ENCODE measurements around the gene R3HDML.
"Not testable (repeated sequence)": the region's sequence is repeated elsewhere in the genome, so short reads cannot be mapped to it uniquely, and the experiment has no call there.

The R3HDML gene

DNA sequence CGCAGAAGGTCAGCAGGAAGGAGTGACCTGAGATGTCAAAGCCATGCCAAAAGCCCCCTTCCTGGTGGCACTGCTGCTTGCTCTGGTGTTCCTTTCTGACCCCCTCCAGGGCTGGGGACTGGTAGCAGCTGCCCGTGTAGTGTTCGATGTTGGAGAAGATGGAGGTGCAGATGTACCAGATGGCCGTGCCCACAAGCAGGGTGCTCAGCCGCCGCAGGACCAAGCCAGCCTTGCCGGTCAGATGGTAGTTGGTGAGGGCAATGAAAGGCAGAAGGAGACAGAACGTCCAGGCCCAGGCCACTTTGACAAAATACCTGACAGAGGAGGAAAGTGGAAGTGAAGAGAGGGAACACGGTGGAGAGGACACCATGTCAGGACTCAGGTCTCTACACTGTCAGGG is 29.9 kb upstream of the R3HDML start:
- H3K9me3 ChIP-seq (replicated peaks; ENCODE audit: low read length): no peaks in the 10 kb centered on the region
- peaks cover 6% of the 10 kb centered on the region for H3K4me1 ChIP-seq (ENCODE audit: control insufficient read depth, insufficient read depth, low read length)
- no peak overlapping the region for H3K4me2 ChIP-seq (ENCODE audit: low read length)
- H3K27me3 ChIP-seq (ENCODE audit: control insufficient read depth, insufficient read depth, low read length): no peaks in the 10 kb centered on the region
- no peak overlapping the region for H3K9ac ChIP-seq (ENCODE audit: low read depth, low read length)
- H3K36me3 ChIP-seq (ENCODE audit: insufficient read depth, low read length): no peaks in the 10 kb centered on the region
- no peak overlapping the region for H3K4me3 ChIP-seq (ENCODE audit: low read length)

GRCh38 chr20:44309763-44310663 is 26.8 kb upstream of the R3HDML start:
- Histone ChIP-seq H3K27me3 (ENCODE audit: control insufficient read depth, insufficient read depth, low read length) (peaks cover 3% of the 10 kb centered on the region), H3K4me2 (ENCODE audit: low read length) (peak overlapping the region; percentile 99), H3K4me3 (ENCODE audit: low read length) (peak overlapping the region; percentile 98), H3K9ac (ENCODE audit: low read depth, low read length) (peak overlapping the region; percentile 85), H3K9me3 (replicated peaks; ENCODE audit: low read length) (no peaks in the 10 kb centered on the region), H3K4me1 (ENCODE audit: control insufficient read depth, insufficient read depth, low read length) (peaks cover 6% of the 10 kb centered on the region), H3K36me3 (ENCODE audit: insufficient read depth, low read length) (no peaks in the 10 kb centered on the region)

- peak within 1 kb of the TSS; percentile 85 for H3K9ac ChIP-seq (ENCODE audit: low read depth, low read length)
- H3K9me3 ChIP-seq (replicated peaks; ENCODE audit: low read length): no peaks in the 10 kb centered on the region
- H3K4me3 ChIP-seq (ENCODE audit: low read length): peak within 1 kb of the TSS; percentile 98
- peaks cover 6% of the 10 kb centered on the region for H3K4me1 ChIP-seq (ENCODE audit: control insufficient read depth, insufficient read depth, low read length)
- peaks cover 3% of the 10 kb centered on the region for H3K27me3 ChIP-seq (ENCODE audit: control insufficient read depth, insufficient read depth, low read length)
- H3K36me3 ChIP-seq (ENCODE audit: insufficient read depth, low read length): no peaks in the 10 kb centered on the region
- peak within 1 kb of the TSS; percentile 99 for H3K4me2 ChIP-seq (ENCODE audit: low read length)
Measured at GRCh38 chr20:44310664-44311639, 25.9 kb upstream of the R3HDML start, which contains the start of gene FITM2. TSS of gene FITM2 (minus strand) at chr20:44311202. CDS start at chr20:44311148, 54 bp downstream.

DNA sequence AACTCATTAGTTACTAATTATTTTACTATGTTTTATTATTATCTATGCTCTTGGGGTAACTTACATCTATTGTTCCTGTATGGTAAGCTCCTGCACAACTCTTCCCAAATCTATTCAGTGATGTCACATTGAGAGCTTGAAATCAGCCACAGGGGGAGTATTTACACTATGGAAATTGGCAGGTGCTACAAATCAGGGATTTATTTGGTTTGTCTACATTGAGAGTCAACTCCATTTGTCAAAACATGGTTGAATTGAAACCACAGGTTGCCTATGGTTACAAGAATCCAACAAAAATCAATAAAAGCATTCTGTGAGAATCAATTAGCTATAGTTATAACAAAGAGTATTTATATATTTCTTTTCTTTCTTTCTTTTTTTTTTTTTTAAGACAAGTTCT is 22.0 kb upstream of the R3HDML start:
- Histone ChIP-seq H3K9ac (ENCODE audit: low read depth, low read length) (no peak overlapping the region), H3K4me1 (ENCODE audit: control insufficient read depth, insufficient read depth, low read length) (peaks cover 2% of the 10 kb centered on the region), H3K4me2 (ENCODE audit: low read length) (no peak overlapping the region), H3K36me3 (ENCODE audit: insufficient read depth, low read length) (no peaks in the 10 kb centered on the region), H3K27me3 (ENCODE audit: control insufficient read depth, insufficient read depth, low read length) (peaks cover 15% of the 10 kb centered on the region), H3K9me3 (replicated peaks; ENCODE audit: low read length) (no peaks in the 10 kb centered on the region), H3K4me3 (ENCODE audit: low read length) (no peak overlapping the region)

DNA sequence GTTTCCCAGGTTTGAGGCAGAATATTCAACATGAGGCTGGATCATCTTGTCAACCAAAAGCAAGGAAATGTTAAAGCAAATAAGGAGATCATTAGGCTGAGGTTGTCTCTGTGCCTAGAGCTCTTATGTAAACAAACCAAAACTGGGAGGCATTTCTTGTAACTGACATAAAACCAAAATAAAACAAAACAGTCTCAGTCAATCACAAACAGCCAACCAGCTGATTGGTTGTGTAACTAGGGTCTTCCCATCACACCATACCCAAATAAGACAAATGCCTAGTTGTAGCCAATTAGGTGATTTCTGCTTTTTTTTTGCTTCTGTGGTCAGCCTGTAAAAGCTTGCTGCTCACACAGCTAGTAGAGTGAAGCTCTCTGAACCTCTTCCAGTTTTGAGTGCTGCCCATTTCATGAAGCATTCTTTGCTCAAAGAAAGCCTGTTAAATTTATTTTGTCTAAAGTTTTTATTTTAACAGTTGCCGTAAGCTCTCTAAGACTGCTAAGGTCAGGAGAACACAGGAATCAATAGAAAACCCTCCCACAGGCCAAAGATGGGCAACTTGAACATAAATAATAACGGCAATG is 16.9 kb upstream of the R3HDML start:
- H3K36me3 ChIP-seq (ENCODE audit: insufficient read depth, low read length): no peaks in the 10 kb centered on the region
- no peak overlapping the region for H3K9ac ChIP-seq (ENCODE audit: low read depth, low read length)
- no peaks in the 10 kb centered on the region for H3K9me3 ChIP-seq (replicated peaks; ENCODE audit: low read length)
- peaks cover 15% of the 10 kb centered on the region for H3K27me3 ChIP-seq (ENCODE audit: control insufficient read depth, insufficient read depth, low read length)
- no peak overlapping the region for H3K4me3 ChIP-seq (ENCODE audit: low read length)
- H3K4me2 ChIP-seq (ENCODE audit: low read length): no peak overlapping the region
- H3K4me1 ChIP-seq (ENCODE audit: control insufficient read depth, insufficient read depth, low read length): no peaks in the 10 kb centered on the region

- Histone ChIP-seq H3K27me3 (ENCODE audit: control insufficient read depth, insufficient read depth, low read length) (peaks cover 6% of the 10 kb centered on the region), H3K4me2 (ENCODE audit: low read length) (no peak overlapping the region), H3K36me3 (ENCODE audit: insufficient read depth, low read length) (no peaks in the 10 kb centered on the region), H3K4me3 (ENCODE audit: low read length) (no peak overlapping the region), H3K9me3 (replicated peaks; ENCODE audit: low read length) (no peaks in the 10 kb centered on the region), H3K9ac (ENCODE audit: low read depth, low read length) (no peak overlapping the region), H3K4me1 (ENCODE audit: control insufficient read depth, insufficient read depth, low read length) (no peaks in the 10 kb centered on the region)
Measured at GRCh38 chr20:44324343-44324742, 12.5 kb upstream of the R3HDML start.

DNA sequence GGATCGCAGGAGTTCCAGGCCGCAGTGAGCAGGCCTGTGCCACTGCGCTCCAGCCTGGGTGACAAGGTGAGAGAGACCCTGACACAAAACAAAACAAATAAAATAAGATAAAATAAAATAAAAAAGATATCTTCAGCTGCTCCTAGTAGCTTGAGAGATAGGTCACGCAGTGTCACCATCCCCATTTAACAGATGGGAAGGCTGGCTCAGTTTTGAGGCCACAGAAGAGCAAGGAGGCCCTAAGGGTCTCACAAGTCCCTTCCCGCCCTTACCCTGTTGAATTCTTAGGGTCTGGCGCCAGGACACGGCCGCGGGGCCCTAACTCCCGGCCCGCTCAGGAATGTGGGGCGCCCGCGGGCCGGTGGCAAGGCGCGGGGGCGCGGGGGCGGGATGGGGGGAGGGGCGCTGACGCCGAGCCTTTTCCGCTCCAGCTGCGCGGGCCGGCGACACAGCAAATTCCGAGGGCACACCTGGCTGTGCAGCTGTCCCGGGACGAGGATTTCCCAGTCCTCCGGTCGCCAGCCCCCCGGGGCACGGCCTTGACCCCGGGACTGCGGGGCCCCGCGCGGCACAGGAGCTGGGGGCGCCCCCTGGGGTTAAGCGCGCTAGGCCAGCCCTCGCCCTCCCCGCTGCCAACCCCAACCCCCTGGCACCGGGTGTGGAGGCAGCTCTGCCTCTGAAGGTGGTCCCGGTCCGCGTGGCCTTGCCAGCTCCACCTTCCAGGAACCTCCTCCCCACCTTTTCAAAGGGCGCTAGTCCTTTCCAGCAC is 10.3 kb upstream of the R3HDML start:
- no peaks in the 10 kb centered on the region for H3K4me1 ChIP-seq (ENCODE audit: control insufficient read depth, insufficient read depth, low read length)
- peak overlapping the region; percentile 75 for H3K4me2 ChIP-seq (ENCODE audit: low read length)
- H3K9me3 ChIP-seq (replicated peaks; ENCODE audit: low read length): no peaks in the 10 kb centered on the region
- peaks cover 14% of the 10 kb centered on the region for H3K27me3 ChIP-seq (ENCODE audit: control insufficient read depth, insufficient read depth, low read length)
- no peaks in the 10 kb centered on the region for H3K36me3 ChIP-seq (ENCODE audit: insufficient read depth, low read length)
- no peak overlapping the region for H3K9ac ChIP-seq (ENCODE audit: low read depth, low read length)
- peak overlapping the region; percentile 56 for H3K4me3 ChIP-seq (ENCODE audit: low read length)

- H3K4me1 ChIP-seq (ENCODE audit: control insufficient read depth, insufficient read depth, low read length); H3K9me3 ChIP-seq (replicated peaks; ENCODE audit: low read length): not testable (repeated sequence)
- H3K27me3 ChIP-seq (ENCODE audit: control insufficient read depth, insufficient read depth, low read length): peaks cover 24% of the 10 kb centered on the region
Measured at GRCh38 chr20:44327748-44328147, 9.1 kb upstream of the R3HDML start.

DNA sequence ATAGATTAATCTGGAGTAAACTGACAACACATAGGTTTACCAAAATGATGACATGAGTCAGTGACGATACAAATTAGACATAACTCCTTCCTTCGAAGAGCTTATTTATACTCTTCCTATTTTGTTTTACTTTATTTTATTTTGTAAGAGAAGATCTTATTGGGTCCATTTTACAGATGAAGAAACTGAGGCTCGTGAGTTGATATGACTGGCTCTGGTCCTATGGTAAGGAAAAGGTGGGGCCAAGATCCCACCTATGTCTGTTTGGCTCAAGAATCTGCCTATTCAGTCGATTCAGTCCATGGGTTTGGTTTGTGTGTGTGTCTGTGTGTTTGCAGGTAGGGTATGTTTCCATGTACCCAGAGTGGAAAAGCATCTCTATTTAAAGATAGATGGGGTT is 8.4 kb upstream of the R3HDML start:
- Histone ChIP-seq H3K9ac (ENCODE audit: low read depth, low read length) (no peak overlapping the region), H3K4me1 (ENCODE audit: control insufficient read depth, insufficient read depth, low read length) (no peaks in the 10 kb centered on the region), H3K27me3 (ENCODE audit: control insufficient read depth, insufficient read depth, low read length) (peaks cover 29% of the 10 kb centered on the region), H3K4me2 (ENCODE audit: low read length) (no peak overlapping the region), H3K36me3 (ENCODE audit: insufficient read depth, low read length) (no peaks in the 10 kb centered on the region), H3K4me3 (ENCODE audit: low read length) (no peak overlapping the region), H3K9me3 (replicated peaks; ENCODE audit: low read length) (no peaks in the 10 kb centered on the region)

More at GRCh38 chr20:44327748-44328147, 9.1 kb upstream of the R3HDML start:
- H3K36me3 ChIP-seq (ENCODE audit: insufficient read depth, low read length); H3K4me2 ChIP-seq (ENCODE audit: low read length); H3K9ac ChIP-seq (ENCODE audit: low read depth, low read length); H3K4me3 ChIP-seq (ENCODE audit: low read length): not testable (repeated sequence)

DNA sequence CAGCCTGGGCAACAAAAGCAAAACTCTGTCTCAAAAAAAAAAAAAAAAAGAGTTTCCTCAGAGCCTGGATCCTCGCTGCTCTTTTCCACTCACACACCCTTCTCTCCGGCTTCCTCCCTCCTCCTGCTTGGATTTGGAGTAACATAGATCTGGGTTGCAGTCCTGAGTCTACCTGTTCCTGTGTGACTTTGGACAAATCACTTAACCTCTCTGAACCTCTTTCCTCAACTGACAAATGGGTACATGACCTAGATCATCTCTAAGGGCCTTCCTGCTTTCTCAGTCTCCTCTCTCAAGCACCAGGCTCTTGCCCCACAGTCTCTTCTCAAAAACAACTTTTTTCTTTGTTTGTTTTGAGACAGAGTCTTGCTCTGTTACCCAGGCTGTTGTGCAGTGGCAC is 5.6 kb upstream of the R3HDML start:
- no peaks in the 10 kb centered on the region for H3K36me3 ChIP-seq (ENCODE audit: insufficient read depth, low read length)
- H3K4me3 ChIP-seq (ENCODE audit: low read length): no peak overlapping the region
- H3K9me3 ChIP-seq (replicated peaks; ENCODE audit: low read length): no peaks in the 10 kb centered on the region
- no peak overlapping the region for H3K4me2 ChIP-seq (ENCODE audit: low read length)
- H3K27me3 ChIP-seq (ENCODE audit: control insufficient read depth, insufficient read depth, low read length): peaks cover 56% of the 10 kb centered on the region
- no peak overlapping the region for H3K9ac ChIP-seq (ENCODE audit: low read depth, low read length)
- no peaks in the 10 kb centered on the region for H3K4me1 ChIP-seq (ENCODE audit: control insufficient read depth, insufficient read depth, low read length)
